MM.1S (cell line): ENCODE results near the gene ELANE.

Experiments used
- DNase-seq: peaks from one replicate; pipeline ENCODE4 v3.0.0-alpha.2; 2015
- H2AFZ ChIP-seq: fragments of 300-600 bp; sonication (generic); 2 replicates; pipeline ENCODE4 v1.6.0; 2016; ENCODE audit warnings: antibody characterized with exemption, low read length
- H3F3A ChIP-seq: fragments of 300-600 bp; sonication (generic); 2 replicates; pipeline ENCODE4 v1.6.1; 2016; ENCODE audit warnings: mild to moderate bottlenecking, antibody characterized with exemption, low read length, moderate library complexity, mixed read lengths; ENCODE audit not compliant: insufficient read depth
- H3K27ac ChIP-seq: fragments of 300-600 bp; sonication (generic); 2 replicates; pipeline ENCODE4 v1.5.1; 2016; ENCODE audit warnings: mild to moderate bottlenecking, low read length
- H3K27me3 ChIP-seq: fragments of 300-600 bp; sonication (generic); replicated peaks from 2 replicates; pipeline ENCODE4 v1.6.0; 2016; ENCODE audit warnings: low read length; ENCODE audit not compliant: insufficient read depth
- H3K36me3 ChIP-seq: fragments of 300-600 bp; sonication (generic); replicated peaks from 2 replicates; pipeline ENCODE4 v1.6.1; 2016; ENCODE audit warnings: mild to moderate bottlenecking, low read length, mixed read lengths; ENCODE audit not compliant: insufficient read depth
- H3K4me1 ChIP-seq: fragments of 300-600 bp; sonication (generic); 2 replicates; pipeline ENCODE4 v1.6.1; 2016; ENCODE audit warnings: low read length, mixed read lengths
- H3K4me2 ChIP-seq: fragments of 300-600 bp; sonication (generic); 2 replicates; pipeline ENCODE4 v1.6.0; 2016; ENCODE audit warnings: low read depth, low read length
- H3K4me3 ChIP-seq: fragments of 300-600 bp; sonication (generic); 2 replicates; pipeline ENCODE4 v1.5.1; 2016; ENCODE audit warnings: low read length, mixed read lengths
- H3K79me2 ChIP-seq: fragments of 300-600 bp; sonication (generic); 2 replicates; pipeline ENCODE4 v1.6.1; 2016; ENCODE audit warnings: mixed run types, low read length, mixed read lengths
- H3K9ac ChIP-seq: fragments of 300-600 bp; sonication (generic); 2 replicates; pipeline ENCODE4 v1.6.1; 2016; ENCODE audit warnings: low read length, mixed read lengths
- H3K9me2 ChIP-seq: fragments of 300-600 bp; sonication (generic); replicated peaks from 2 replicates; pipeline ENCODE4 v1.6.1; 2016; ENCODE audit warnings: mild to moderate bottlenecking, low read length, mixed read lengths; ENCODE audit not compliant: insufficient read depth
- H3K9me3 ChIP-seq: fragments of 300-600 bp; sonication (generic); replicated peaks from 2 replicates; pipeline ENCODE4 v1.6.1; 2016; ENCODE audit warnings: mild to moderate bottlenecking, low read length, mixed read lengths; ENCODE audit not compliant: insufficient read depth
- H4K20me1 ChIP-seq: fragments of 300-600 bp; sonication (generic); 2 replicates; pipeline ENCODE4 v1.6.1; 2016; ENCODE audit warnings: mild to moderate bottlenecking, low read length, moderate library complexity, mixed read lengths; ENCODE audit not compliant: insufficient read depth
- EZH2 ChIP-seq: fragments of 300-600 bp; sonication (generic); optimal IDR thresholded peaks from 2 replicates; pipeline ENCODE3; 2017; ENCODE audit warnings: low read depth, mild to moderate bottlenecking, antibody characterized with exemption, low read length, mixed read lengths
- EZH2phosphoT487 ChIP-seq: fragments of 300-600 bp; sonication (generic); IDR thresholded peaks from 2 replicates; pipeline ENCODE4 v1.6.1; 2018; ENCODE audit warnings: antibody characterized with exemption, low read length
- TF ChIP-seq, protein P1 (sequence below): fragments of 300-600 bp; sonication (generic); IDR thresholded peaks from 2 replicates; pipeline ENCODE4 v1.5.1; 2016; ENCODE audit warnings: antibody characterized with exemption, low read length, mixed read lengths

The ELANE gene

DNA sequence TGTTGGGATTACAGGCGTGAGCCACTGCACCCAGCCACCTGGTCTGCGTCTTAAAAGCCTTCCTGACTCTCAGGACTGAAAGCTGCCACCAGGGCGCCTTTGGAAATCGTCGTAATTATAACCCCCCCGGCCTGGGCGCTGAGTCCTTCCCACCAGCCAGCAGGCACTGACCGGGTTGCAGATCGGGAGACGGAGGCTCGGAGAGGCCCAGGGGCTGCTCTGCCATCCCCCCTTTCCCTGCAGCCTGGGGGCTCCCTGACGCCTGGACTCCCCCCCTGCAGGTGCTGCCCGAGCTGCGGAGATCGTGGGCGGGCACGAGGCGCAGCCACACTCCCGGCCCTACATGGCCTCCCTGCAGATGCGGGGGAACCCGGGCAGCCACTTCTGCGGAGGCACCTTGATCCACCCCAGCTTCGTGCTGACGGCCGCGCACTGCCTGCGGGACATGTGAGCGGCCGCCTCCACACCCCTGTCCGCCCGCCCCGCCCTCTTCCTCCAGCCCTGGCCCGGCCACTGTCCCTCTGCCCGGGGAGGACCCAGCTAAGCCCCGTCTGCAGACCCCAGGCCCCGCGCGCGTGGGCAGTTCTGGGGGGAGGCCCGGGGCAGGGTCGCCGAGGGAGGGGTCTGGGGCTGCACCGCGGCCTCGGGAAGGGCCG, 8.8 kb upstream of the ELANE start:
- H4K20me1 ChIP-seq = no peaks in the 10 kb centered on the region
- no peak for DNase-seq
- peak overlapping the region; percentile 31; the same call in 1 of the 2 replicates for H3K4me2 ChIP-seq
- no peaks in the 10 kb centered on the region for H3K9me2 ChIP-seq
- no peak overlapping the region for H3K27ac ChIP-seq
- H3K9me3 ChIP-seq = no peaks in the 10 kb centered on the region
- no peak overlapping the region for H3K9ac ChIP-seq
- H3K27me3 ChIP-seq = peaks cover 79% of the 10 kb centered on the region
- peaks cover 8% of the 10 kb centered on the region; the same call in 1 of the 2 replicates for H3K4me1 ChIP-seq
- H2AFZ ChIP-seq = no peak overlapping the region
- no peak overlapping the region for H3K4me3 ChIP-seq
- no peaks in the 10 kb centered on the region for H3K79me2 ChIP-seq
- H3F3A ChIP-seq = peaks cover 9% of the 10 kb centered on the region
- no peaks in the 10 kb centered on the region for H3K36me3 ChIP-seq
- no peak for TF ChIP-seq EZH2
- TF ChIP-seq EZH2phosphoT487 = no peak
- TF ChIP-seq, protein P1, sequence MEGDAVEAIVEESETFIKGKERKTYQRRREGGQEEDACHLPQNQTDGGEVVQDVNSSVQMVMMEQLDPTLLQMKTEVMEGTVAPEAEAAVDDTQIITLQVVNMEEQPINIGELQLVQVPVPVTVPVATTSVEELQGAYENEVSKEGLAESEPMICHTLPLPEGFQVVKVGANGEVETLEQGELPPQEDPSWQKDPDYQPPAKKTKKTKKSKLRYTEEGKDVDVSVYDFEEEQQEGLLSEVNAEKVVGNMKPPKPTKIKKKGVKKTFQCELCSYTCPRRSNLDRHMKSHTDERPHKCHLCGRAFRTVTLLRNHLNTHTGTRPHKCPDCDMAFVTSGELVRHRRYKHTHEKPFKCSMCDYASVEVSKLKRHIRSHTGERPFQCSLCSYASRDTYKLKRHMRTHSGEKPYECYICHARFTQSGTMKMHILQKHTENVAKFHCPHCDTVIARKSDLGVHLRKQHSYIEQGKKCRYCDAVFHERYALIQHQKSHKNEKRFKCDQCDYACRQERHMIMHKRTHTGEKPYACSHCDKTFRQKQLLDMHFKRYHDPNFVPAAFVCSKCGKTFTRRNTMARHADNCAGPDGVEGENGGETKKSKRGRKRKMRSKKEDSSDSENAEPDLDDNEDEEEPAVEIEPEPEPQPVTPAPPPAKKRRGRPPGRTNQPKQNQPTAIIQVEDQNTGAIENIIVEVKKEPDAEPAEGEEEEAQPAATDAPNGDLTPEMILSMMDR = no peak

DNA sequence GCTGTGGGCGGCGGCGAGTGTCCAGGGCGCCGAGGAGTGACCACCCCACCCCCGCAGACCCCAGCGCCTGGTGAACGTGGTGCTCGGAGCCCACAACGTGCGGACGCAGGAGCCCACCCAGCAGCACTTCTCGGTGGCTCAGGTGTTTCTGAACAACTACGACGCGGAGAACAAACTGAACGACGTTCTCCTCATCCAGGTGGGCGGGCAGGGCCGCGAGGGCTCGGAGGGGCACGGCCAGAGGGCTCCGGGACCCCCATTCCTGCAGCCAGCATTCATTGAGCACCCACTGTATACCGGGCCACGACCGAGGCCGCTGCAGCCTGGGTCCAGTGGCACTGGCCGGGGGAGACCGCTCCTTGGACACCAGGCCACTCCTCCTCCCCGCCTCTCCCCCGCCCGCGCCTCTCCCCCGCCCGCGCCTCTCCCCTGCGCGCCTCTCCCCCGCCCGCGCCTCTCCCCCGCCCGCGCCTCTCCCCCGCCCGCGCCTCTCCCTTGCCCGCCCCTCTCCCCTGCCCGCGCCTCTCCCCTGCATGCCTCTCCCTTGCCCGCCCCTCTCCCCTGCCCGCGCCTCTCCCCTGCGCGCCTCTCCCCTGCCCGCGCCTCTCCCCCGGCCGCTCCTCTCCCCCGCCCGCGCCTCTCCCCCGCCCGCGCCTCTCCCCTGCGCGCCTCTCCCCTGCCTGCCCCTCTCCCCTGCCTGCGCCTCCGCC, 8.1 kb upstream of the ELANE start:
- H3F3A ChIP-seq = peaks cover 9% of the 10 kb centered on the region
- no peaks in the 10 kb centered on the region for H3K36me3 ChIP-seq
- TF ChIP-seq, protein P1 = no peak
- no peak for DNase-seq
- H3K27me3 ChIP-seq = peaks cover 81% of the 10 kb centered on the region
- H3K4me1 ChIP-seq = peaks cover 8% of the 10 kb centered on the region; the same call in 1 of the 2 replicates
- no peak overlapping the region for H3K9ac ChIP-seq
- no peak overlapping the region for H2AFZ ChIP-seq
- no peaks in the 10 kb centered on the region for H3K79me2 ChIP-seq
- H3K9me3 ChIP-seq = no peaks in the 10 kb centered on the region
- H4K20me1 ChIP-seq = no peaks in the 10 kb centered on the region
- no peaks in the 10 kb centered on the region for H3K9me2 ChIP-seq
- H3K4me2 ChIP-seq = peak overlapping the region; percentile 31; the same call in 1 of the 2 replicates
- no peak overlapping the region for H3K27ac ChIP-seq
- H3K4me3 ChIP-seq = no peak overlapping the region

DNA sequence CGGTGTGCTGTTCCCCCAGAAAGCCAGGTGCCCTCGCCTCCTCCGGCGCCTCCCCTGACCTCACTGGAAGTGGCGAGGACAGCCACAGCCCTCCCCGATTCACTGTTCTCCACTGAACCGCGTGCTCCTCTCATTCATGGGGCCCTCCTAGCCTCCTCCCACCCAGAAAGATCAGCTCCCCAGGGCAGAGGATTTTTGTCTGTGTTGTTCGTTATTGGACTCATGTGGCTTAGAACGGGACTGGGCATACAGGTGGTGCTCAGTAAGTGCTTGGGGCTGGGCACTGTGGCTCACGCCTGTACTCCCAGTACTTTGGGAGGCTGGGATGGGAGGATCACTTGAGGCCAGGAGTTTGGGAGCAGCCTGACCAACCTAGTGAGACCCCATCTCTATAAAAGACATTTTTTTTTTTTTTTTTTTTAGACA, 7.5 kb upstream of the ELANE start:
- Histone ChIP-seq H3K27me3 (peaks cover 81% of the 10 kb centered on the region), H3F3A (peaks cover 9% of the 10 kb centered on the region), H3K4me3 (no peak overlapping the region), H3K27ac (no peak overlapping the region), H3K4me2 (0 out of 2 replicates have a peak overlapping the region, but pooled peaks have one; percentile 16), H3K9me2 (no peaks in the 10 kb centered on the region), H2AFZ (no peak overlapping the region), H3K36me3 (no peaks in the 10 kb centered on the region), H3K9ac (no peak overlapping the region), H4K20me1 (no peaks in the 10 kb centered on the region), H3K79me2 (no peaks in the 10 kb centered on the region), H3K4me1 (peaks cover 8% of the 10 kb centered on the region; the same call in 1 of the 2 replicates), H3K9me3 (no peaks in the 10 kb centered on the region)
- TF ChIP-seq, protein P1 = no peak
- no peak for TF ChIP-seq EZH2phosphoT487
- no peak for TF ChIP-seq EZH2
- DNase-seq = no peak
